HG03565 (cell line): Measurements from ENCODE around the gene SLC35C1.
A peak's percentile ranks its signal among the peaks of the same experiment; 100 is the strongest.

Source experiments
- ATAC-seq: cut with Tn5 transposase; IDR thresholded peaks from one replicate; pipeline ENCODE4 v1.9.1; 2021; ENCODE audit warnings: mild to moderate bottlenecking, moderate library complexity; ENCODE audit not compliant: unreplicated experiment

Gene SLC35C1

DNA sequence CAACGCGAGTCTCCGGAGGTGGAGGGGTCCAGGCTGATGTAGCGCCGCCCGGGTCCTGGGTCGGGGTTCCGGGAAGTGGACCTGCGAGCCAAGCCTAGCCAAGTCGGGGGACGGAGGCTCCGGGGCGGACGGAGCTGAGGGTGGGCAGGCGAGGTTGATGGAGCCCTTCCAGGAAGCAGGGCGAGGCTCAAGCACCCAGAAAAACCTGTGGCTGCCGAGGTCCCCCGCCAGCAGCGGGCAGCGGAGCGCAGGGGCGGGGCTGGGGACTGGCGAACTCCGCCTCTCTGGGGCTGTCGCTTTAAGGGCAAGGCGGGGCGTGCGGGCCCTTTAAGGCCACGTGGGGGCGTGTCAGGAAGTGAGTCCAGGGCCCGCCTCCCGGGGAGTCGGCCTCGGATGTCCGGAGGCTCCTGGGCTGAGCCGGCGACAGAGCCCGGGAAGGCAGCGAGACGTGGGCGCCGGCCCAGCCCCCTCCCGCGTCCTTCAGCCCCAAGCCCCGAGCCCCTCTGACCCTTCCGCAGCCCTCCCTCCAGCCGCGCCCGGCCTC lies at the start of gene SLC35C1:
Gene SLC35C1, plus strand, starts transcription at position 389 of the 544 bp plus-strand sequence. CDS start 653 bp downstream, outside the sequence.
- ATAC-seq: peak; percentile 88

DNA sequence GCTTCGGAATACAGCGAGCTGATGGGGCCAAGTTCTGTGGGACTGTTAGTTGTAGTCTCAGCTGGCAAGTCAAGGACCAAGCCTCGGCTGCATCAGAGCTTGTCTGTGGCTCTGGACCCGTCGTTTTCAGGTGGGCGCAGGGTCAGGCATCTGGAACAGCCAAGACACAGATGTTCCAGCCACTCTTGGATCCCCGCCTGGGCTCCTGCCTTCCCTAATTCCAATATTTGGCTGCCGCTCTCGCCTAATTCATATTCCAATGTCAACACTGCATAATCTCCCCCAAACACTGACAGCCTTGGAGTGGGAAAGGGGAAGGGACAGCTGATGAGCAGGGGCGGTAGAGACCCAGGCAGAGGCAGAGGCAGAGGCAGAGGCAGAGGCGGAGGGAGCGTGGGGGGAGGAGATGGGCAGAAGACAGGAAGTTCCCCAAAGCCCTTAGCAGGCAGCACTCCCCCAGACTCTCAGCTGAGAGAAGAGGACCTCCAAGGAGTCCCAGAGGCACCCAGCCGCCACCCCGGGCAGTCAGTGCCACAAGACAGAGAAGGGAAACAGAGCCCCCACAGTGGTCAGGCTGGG lies 49.6 kb upstream of the SLC35C1 start:
- no peak for ATAC-seq

DNA sequence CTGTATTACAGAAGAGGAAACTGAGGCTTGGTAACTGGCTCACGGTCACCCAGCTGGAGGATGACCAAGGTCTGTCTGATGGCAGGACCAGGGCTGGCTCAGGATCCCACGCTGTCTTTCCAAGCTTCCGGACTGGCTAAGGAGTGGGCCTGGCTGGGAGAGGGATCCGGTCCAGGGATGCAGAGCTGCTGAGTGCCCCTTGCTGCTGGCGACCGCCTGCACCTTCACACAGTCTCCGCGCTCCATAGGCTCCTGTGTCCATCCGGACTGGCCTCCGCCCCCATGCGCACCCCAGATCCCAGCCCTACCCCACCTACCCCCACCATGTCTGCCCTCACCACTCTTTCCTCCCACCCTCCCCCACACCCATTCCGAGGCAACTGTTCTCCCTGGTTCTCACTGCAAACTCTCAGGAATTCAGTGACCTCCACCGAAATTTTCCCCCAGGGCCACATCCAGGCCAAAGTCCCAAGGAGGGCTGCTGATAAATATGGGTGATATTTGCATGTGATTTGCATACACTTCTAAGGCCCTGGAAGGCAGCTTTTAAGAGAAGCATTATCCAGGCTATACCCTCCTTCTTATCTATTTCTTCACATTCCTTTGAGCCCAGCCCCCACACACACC lies 48.5 kb upstream of the SLC35C1 start:
- no peak for ATAC-seq

DNA sequence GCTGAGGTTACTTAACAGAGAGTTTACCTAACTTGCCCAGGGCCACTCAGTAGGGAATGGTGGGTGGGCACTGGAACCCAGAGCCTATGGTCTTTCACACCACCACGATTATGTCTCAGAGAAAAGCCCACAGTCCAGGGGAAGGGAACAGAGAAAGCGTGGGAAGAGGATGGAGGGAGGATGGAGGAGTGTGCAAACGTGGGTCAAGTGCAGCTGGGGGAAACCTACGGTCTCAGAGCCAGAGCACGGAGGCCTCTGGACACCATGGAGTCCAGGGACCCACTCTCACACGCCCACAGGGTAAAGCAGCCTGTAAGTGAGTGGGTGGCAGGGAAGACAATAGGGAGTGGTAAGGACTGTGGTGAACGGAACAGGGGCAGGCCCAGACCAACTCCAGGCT lies 47.3 kb upstream of the SLC35C1 start:
- no peak for ATAC-seq

DNA sequence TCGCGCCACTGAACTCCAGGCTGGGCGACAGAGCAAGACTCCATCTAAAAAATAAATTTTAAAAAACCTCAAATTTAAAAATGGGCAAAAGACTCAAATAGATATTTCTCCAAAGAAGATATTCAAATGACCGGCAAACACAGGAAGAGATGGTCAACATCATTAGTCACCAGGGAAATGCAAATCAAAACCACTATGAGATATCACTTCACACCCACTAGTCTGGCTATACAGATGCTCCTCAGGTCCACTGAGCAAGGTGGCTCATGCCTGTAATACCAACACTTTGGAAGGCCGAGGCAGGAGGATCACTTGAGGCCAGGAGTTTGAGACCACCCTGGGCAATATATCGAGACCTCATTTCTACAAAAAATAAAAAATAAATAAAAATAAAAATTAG lies 43.3 kb upstream of the SLC35C1 start:
- ATAC-seq: no peak

DNA sequence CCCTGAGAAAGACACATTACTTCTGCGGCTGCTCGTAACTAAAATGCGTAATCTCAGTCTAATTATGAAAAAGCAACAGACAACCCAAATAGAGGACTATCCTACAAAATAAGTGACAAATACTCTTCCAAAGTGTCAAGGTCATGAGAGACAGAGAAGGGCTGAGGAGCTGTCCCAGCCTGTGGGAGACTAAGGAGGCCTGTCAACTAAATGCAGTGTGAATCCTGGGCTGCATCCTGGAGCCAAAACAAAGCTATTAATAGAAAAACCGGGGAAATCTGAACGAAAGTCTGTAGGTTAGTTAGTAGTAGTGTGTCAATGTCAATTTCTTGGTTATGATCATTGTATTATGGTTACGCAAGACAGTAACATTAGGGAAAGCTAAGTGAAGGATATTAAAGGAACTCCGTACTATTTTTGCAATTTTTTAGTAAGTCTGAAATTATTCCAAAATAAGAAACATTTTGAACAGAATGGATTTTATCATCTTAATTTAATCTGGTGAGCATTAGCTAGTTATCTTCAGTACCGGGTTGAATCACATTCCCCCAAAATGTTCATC lies 39.8 kb upstream of the SLC35C1 start:
- no peak for ATAC-seq

DNA sequence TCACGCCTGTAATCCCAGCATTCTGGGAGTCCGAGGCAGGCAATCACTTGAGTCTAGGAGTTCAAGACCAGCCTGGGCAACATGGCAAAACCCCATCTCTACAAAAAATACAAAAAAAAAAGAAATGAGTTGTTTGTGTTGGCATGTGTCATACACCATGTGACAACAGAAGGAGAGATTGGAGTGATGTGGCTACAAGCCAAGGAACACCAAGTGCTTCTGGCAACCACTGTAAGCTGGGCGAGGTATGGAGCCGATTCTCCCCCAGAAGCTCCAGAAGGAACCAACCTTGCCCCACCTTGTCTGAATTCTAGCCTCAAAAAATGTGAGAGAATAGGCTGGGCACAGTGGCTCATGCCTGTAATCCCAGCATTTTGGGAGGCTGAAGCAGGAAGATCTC lies 39.1 kb upstream of the SLC35C1 start:
- no peak for ATAC-seq

DNA sequence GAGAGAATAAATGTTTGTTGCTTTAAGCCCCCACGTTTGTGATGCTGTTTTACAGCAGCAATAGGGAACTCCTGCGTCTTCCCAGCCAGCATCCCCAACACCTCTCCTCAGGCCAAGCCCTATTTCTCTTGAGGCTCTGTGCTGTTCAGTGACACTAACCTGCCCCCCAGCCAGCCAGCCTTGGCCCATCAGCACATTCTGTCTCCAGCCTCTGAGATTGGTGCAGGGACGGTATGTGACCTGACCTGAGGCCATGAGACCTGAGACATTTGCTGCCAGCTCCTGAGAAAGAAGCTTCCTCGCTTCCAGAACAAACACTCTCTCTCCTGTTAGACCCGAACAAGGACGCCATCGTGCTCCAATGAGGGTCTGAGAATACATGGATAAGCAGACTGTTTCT lies 38.5 kb upstream of the SLC35C1 start:
- ATAC-seq: no peak

DNA sequence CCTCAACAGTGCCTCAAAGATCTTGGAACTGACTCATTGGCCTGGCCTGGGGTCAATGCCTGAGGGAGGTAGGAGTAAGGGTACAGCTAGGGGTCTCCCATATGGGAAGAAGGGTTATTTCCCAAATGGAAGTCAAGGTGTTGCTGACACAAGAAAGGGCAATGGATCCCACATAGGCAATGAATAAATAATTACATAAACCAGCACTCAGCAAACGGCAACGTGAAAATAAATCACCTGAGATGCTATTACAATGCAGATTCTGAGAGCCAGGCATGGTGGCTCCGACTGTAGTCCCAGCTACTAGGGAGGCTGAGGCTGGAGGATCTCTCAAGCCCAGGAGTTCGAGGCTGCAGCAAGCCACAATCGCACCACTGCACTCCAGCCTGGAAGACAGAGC lies 36.5 kb upstream of the SLC35C1 start:
- no peak for ATAC-seq

DNA sequence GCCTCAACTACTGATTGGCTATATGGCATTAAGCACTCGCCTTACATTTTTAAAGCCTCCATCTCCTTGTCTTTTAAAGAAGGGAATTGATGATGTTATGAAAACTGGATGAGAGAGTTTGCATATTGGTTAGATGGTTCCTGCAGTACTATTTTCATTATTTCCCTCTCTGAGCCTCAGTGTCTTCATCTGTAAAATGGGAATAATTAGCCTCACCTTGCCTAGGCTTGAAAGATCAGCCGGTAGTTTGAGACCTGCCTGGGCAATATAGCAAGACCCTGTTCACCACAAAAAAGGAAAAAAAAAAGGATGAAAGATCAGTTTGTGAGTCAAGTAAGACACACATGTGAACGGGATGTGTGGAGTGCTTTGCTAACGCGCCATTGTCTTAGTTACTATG lies 35.0 kb upstream of the SLC35C1 start:
- ATAC-seq: no peak

DNA sequence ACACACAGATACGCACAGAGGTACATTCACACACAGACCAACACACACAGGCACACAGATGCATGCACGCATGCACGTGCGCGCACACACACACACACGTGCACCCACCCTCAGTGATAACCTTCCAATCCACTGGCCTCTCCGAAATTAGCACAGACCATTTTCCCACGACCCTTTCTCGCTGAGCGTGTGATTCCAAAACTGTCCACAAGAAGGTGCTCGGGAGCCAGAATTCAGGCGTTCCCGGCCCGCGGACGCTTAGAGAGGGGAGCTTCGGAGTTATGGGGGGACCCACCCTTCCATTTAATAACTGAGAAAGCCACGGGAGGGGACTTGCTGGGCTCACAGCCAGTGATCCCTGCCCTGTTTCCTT lies 33.8 kb upstream of the SLC35C1 start:
- ATAC-seq: no peak

DNA sequence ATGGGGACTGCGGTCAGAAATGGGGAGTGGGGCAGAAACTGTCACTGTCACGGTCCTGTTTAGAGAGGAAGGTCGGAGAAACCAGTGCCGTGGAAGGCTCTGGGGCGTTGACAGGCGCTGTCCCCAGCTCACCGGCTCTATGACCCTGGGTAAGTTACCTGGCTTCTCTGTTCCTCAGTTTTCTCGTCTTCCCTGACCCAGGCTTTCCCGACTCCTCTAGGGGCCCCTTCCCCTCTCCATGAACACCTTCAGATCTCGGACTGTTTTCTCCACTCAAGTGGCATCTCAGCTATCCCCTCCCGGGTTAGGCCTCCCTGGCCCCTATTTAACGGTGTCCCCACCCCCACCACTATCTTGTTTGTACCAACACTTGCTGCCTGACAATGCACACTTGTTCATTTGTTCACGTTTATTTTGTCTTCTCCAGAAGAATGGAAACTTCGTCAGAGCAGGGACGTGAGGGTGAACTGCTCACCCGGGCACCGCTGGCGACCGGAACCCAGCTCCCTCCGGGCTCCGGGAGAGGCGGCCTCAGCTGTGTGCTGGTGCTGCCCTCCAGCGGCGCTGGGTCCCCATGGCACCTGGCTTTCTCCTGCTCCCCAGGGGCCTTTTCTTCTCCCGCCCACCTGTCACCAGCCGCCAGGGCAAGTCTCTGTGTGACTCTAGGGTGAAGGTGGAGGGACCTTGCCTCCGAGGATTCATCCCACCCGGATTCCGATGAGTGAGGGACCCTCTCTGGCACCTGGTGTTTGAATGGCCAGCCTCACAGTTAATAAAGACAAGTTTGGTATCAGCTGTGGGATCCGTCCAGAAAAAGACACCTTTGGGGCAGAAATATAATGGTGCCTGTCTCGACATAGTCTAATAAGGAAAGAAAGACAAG lies 33.1 kb upstream of the SLC35C1 start:
- ATAC-seq: peak; percentile 77

DNA sequence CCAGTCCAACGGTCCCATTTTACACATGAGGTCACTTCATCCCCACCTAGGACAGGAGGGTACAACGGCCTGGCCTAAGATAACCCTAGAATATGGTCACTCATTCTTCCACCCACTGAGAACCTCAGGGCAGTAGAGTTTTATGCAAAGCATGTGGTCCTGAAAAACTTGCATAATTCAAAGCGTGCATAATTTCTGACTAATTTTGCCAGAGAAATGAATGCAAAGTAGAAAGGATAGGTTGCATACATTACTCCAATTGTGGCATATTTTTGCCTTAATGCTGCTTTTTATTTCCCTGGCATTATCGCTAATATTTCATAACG lies 32.5 kb upstream of the SLC35C1 start:
- no peak for ATAC-seq

DNA sequence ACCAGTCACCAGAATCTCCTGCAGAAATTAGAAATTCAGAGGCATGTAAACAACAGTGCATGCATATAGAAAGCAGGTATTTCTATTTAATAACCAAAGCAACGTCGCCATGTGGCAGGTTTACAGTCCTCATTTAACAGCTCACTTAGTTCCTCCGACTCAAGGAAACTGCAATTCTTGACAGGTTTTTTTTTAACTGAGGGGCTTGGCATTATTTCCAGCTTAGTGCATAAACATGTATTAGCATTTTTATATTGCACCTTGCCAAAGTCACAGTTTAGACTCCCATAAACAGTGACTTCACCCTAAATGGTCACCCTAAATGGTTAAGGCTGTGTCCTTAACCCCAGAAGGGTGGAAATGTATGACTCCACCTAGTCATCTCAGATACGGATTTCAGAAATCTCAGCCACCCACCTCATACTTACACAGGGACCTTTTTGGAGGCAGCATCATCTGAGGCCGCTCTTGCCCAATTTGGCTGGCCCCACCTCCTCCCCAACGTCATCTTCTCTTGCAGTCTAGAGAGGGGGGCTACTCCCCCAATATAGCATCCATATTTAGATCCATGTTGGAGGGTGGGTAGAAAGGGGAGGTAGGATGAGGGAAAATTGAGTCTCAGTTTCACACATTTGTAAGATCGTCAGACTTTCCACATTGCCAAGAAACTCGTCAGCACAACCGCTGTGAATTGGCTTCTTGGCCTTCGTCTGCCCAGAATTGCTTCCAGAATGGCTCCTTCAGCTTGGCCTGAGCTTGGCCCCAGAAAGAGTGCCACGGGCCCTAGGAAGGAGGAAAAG lies 31.8 kb upstream of the SLC35C1 start:
- ATAC-seq: no peak

DNA sequence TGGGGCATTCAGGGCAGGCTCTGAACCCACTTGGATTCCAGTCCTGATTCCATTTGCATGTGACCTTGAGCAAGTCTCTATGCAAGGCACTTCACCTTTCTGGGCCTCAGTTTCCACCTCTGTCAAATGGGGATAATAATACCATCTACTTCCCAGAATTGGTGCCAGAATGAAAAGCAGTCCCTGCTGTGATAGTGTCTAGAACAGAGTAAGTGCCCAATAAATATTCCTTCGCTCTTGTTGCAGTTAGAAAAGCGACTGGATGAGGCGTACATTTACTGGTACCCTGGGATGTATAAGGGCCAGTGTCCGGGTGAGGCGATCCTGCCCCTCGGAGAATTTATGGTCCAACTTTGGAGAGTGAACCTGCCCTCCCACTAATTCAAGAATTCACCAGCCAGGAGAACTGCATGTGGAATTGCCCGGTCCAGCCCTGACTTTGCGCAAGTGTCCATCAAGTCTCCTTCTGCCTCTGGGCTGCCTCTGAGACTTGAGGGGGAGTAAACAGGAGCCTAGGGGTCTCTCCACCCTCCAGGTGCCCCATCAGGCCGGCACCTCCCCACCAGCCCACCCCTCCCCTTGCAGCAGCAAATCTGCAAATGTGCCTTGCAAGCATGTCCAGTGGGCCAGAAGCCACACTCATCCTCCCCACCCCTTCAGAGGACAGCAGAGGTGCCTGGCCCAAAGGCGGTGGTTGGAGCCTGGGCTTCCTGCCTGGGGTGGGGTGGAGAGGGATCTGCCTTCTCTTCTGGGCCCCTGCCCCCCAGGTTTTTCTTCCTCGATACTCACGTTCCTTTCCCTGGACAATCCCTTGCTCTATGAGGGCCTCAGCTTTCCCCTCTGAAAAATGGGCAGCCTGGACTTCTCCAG lies 30.9 kb upstream of the SLC35C1 start:
- no peak for ATAC-seq

DNA sequence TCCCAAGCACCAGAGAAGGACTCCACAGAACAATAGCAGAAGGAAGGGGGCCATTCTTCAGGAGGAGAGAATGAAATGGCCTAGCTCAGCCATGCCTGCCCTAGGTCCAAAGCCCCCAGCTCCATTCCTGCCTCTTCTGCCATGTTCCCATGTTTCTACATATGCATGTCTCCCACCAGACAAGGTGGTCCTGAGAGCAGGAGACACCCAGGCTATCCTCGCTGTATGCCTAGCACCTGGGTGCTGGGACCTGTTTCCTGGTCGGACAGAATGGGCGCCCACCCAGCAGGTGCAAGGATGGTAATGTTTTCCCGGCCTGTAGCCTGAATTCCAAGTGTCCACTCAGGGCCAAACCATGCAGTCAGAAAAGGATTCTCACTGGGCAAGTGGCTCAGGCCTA lies 30.2 kb upstream of the SLC35C1 start:
- ATAC-seq: no peak

DNA sequence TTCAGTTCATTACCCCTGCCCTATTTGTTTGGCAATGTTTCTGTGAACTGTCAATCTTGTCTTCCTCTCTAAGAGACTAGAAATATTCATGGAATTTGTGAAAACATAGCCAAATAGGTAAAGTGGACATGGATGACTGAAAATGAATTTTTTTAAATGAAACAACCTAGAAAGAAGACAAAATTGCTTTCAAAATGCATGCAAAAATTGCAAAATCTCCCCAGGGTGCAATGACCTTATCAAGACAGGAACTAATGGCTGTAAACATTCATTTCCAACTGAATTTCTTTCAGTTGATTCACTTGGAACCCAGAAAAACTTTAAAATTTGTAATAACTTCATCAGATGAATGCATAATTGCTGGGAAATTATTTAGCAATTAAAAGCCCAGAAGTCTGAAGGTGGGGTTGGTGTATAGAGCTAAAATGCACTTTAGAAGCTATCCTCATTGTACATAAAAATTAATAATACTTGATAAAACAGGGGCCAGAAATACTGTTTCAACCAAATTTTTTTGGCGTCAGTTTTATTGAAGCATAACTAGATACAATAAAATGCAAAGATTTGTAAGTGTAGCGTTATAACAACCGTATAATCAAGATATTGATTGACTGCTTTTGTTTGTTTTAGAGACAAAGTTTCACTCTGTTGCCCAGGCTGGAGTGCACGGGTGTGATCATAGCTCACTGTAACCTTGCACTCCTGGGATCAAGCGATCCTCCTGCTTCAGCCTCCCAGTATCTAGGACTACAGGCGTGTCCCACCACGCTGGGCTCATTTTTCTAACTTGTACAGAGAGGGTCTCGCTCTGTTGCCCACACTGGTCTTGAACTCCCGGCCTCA lies 27.6 kb upstream of the SLC35C1 start:
- ATAC-seq: no peak

DNA sequence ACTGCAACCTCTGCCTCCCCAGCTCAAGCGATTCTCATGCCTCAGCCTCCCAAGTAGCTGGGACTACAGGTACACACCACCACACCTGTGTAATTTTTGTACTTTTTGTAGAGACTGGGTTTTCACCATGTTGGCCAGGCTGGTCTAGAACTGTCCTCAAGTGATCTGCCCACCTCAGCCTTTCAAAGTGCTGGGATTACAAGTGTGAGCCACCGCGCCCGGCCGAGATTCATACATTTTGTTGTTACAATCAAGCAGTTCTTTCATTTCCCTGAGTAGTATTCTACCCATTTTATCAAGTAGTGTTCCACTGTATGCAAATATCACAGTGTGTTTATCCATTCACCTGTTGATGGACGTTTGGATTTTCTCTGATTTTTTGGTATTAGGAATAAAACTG lies 26.6 kb upstream of the SLC35C1 start:
- no peak for ATAC-seq

DNA sequence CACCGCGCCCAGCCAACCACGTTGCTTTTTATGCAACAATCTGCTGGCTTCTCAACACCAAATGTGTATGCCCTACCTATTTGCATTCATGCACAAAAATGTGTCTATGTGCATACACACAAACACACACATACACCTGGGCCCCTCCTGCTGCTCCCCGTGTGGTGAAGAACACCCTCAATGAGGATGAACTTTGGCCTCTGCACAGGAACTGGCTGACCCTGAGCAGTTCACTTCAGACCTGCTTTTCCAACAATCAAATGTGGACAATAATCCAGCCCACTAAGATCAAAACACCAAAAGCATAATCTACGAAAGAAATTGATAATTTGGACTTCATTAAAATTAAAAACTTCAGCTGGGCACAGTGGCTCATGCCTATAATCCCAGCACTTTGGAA lies 25.3 kb upstream of the SLC35C1 start:
- no peak for ATAC-seq
